Fibroblast of lung (primary cell): ENCODE measurements around the gene PHF20. TPM values are rescaled to one million over a fixed set of nuclear protein-coding genes. Genes with fewer than 3 reads are reported as not detected.
"Not testable (repeated sequence)": the region's sequence is repeated elsewhere in the genome, so short reads cannot be mapped to it uniquely, and the experiment has no call there.

Experiments used
- DNase-seq, 2 donors: peaks; one replicate each; pipeline versions ENCODE4 v3.0.0 to v3.0.0-alpha.2; 2010; ENCODE audit warnings: low read depth in 2 of 2
- H2AFZ ChIP-seq: 2 replicates; pipeline ENCODE4 v1.5.1; 2012; ENCODE audit warnings: low read length, control low read depth, inconsistent platforms
- H3K27ac ChIP-seq: 2 replicates; pipeline ENCODE4 v1.5.1; 2011; ENCODE audit warnings: low read length, control low read depth; ENCODE audit not compliant: insufficient read depth
- H3K27me3 ChIP-seq: 2 replicates; pipeline ENCODE4 v1.5.1; 2011; ENCODE audit warnings: mild to moderate bottlenecking, low read length; ENCODE audit not compliant: control insufficient read depth, insufficient read depth
- H3K36me3 ChIP-seq: 2 replicates; pipeline ENCODE4 v1.5.1; 2011; ENCODE audit warnings: low read length; ENCODE audit not compliant: control insufficient read depth, insufficient read depth
- H3K4me1 ChIP-seq: 2 replicates; pipeline ENCODE4 v1.5.1; 2011; ENCODE audit warnings: low read length; ENCODE audit not compliant: control insufficient read depth, insufficient read depth; ENCODE audit errors: extremely low read depth
- H3K4me2 ChIP-seq: 2 replicates; pipeline ENCODE4 v1.5.1; 2011; ENCODE audit warnings: low read length, control low read depth; ENCODE audit not compliant: insufficient read depth; ENCODE audit errors: extremely low read depth
- H3K4me3 ChIP-seq, 4 experiments: fragments of 200-600 bp in 1 of 4; sonication (generic) in 1 of 4; replicated peaks in 1 of 4; 2 replicates each; pipeline ENCODE4 v1.5.1; 2011 to 2016; ENCODE audit warnings: low read length in 4 of 4, low read depth in 3 of 4, mild to moderate bottlenecking in 3 of 4, control low read depth in 2 of 4, inconsistent platforms in 1 of 4, mixed read lengths in 1 of 4; ENCODE audit not compliant: insufficient read depth in 1 of 4; ENCODE audit errors: control extremely low read depth in 1 of 4
- H3K79me2 ChIP-seq: 2 replicates; pipeline ENCODE4 v1.5.1; 2012; ENCODE audit warnings: mild to moderate bottlenecking, low read length, inconsistent platforms; ENCODE audit not compliant: control insufficient read depth, insufficient read depth
- H3K9ac ChIP-seq: 2 replicates; pipeline ENCODE4 v1.5.1; 2011; ENCODE audit warnings: mild to moderate bottlenecking, low read length, control low read depth; ENCODE audit not compliant: insufficient read depth
- H3K9me3 ChIP-seq: 2 replicates; pipeline ENCODE4 v1.5.1; 2012; ENCODE audit warnings: low read depth, low read length; ENCODE audit not compliant: control insufficient read depth, insufficient read depth
- H4K20me1 ChIP-seq: 2 replicates; pipeline ENCODE4 v1.5.1; 2011; ENCODE audit warnings: low read length; ENCODE audit not compliant: control insufficient read depth, insufficient read depth; ENCODE audit errors: extremely low read depth
- EZH2 ChIP-seq: IDR thresholded peaks from 2 replicates; pipeline ENCODE4 v1.5.1; 2012; ENCODE audit warnings: low read length, control low read depth, mild to moderate bottlenecking; ENCODE audit errors: missing control alignments
- polyA plus RNA-seq, 2 donors: library from polyadenylated mRNA; depleted of rRNA in 1 of 2; stranded (reverse) in 1 of 2; unstranded in 1 of 2; fragments of >200 nt; gene quantifications; 2 replicates each; pipeline ENCODE4 v1.2.1, GENCODE V29; 2011 to 2012; ENCODE audit warnings: missing spikeins in 1 of 2
- total RNA-seq: library from RNA; depleted of rRNA; stranded (reverse); fragments of >200 nt; gene quantifications from 2 replicates; pipeline ENCODE4 v1.2.1, GENCODE V29; 2014
- TF ChIP-seq, protein P1 (sequence below), 2 donors: IDR thresholded peaks in 1 of 2; conservative IDR thresholded peaks in 1 of 2; 1 replicate in 1 of 2; 2 replicates in 1 of 2; pipeline ENCODE4 v1.5.1; 2011 to 2012; ENCODE audit warnings: low read length in 2 of 2, control low read depth in 1 of 2, inconsistent platforms in 1 of 2, low read depth in 1 of 2, mild to moderate bottlenecking in 1 of 2

PHF20 gene
- total and polyA plus RNA-seq, 2 donors (not counting 1 experiment from before 2014, with no cell fraction given) = 31.4 to 40.1 TPM

DNA sequence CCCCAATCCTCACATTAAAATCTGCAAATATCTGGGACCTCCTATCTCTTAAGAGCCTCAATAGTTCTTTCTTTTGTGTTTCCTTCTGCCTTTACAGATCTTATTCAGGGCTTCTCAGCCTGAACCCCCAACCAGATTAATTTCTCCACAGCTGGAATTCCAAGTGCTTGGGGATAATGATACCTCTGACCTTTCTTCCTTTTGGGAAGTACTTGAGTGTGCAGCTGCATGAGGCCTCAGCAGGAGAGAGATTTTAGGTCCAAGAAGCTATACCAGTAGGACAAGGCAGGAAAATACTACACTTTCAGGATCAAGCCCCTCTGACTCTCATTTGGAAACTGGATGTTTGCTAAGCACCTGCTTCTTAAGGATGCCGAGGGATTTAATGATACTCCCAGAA is 2.6 kb downstream of the PHF20 start:
- DNase-seq = no peak
- TF ChIP-seq, protein P1, sequence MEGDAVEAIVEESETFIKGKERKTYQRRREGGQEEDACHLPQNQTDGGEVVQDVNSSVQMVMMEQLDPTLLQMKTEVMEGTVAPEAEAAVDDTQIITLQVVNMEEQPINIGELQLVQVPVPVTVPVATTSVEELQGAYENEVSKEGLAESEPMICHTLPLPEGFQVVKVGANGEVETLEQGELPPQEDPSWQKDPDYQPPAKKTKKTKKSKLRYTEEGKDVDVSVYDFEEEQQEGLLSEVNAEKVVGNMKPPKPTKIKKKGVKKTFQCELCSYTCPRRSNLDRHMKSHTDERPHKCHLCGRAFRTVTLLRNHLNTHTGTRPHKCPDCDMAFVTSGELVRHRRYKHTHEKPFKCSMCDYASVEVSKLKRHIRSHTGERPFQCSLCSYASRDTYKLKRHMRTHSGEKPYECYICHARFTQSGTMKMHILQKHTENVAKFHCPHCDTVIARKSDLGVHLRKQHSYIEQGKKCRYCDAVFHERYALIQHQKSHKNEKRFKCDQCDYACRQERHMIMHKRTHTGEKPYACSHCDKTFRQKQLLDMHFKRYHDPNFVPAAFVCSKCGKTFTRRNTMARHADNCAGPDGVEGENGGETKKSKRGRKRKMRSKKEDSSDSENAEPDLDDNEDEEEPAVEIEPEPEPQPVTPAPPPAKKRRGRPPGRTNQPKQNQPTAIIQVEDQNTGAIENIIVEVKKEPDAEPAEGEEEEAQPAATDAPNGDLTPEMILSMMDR (conservative IDR thresholded peaks at IDR 0.05 in 1 of 2, IDR thresholded peaks at IDR 0.05 in 1 of 2; ENCODE audit: low read depth in 1 of 2, low read length in 2 of 2) = no peak
- no peak for TF ChIP-seq EZH2
- Histone ChIP-seq H3K9ac (no peak overlapping the region), H3K4me2 (no peak overlapping the region), H3K27ac (no peak overlapping the region), H4K20me1 (no peaks in the 10 kb centered on the region), H3K4me1 (peaks cover 7% of the 10 kb centered on the region), H3K4me3 (peak overlapping the region in 1 of 4 experiments; percentile 2), H2AFZ (no peak overlapping the region), H3K79me2 (peaks cover 50% of the 10 kb centered on the region), H3K9me3 (no peaks in the 10 kb centered on the region), H3K36me3 (no peaks in the 10 kb centered on the region), H3K27me3 (no peaks in the 10 kb centered on the region)

- no peaks in the 10 kb centered on the region for H3K36me3 ChIP-seq
- no peak overlapping the region for H2AFZ ChIP-seq
- H3K4me2 ChIP-seq = no peak overlapping the region
- no peaks in the 10 kb centered on the region for H3K27me3 ChIP-seq
- peaks cover 55% of the 10 kb centered on the region for H3K79me2 ChIP-seq
- peaks cover 2% of the 10 kb centered on the region for H3K4me1 ChIP-seq
- no peak overlapping the region for H3K4me3 ChIP-seq
- no peaks in the 10 kb centered on the region for H4K20me1 ChIP-seq
- H3K9ac ChIP-seq = no peak overlapping the region
- H3K27ac ChIP-seq = no peak overlapping the region
- DNase-seq = peak; percentile 43 to 57
- no peaks in the 10 kb centered on the region for H3K9me3 ChIP-seq
- TF ChIP-seq, protein P1 (conservative IDR thresholded peaks at IDR 0.05 in 1 of 2, IDR thresholded peaks at IDR 0.05 in 1 of 2; ENCODE audit: low read depth in 1 of 2, low read length in 2 of 2) = no peak
- no peak for TF ChIP-seq EZH2
Measured at GRCh38 chr20:35776513-35777101, 4.8 kb downstream of the PHF20 start.

DNA sequence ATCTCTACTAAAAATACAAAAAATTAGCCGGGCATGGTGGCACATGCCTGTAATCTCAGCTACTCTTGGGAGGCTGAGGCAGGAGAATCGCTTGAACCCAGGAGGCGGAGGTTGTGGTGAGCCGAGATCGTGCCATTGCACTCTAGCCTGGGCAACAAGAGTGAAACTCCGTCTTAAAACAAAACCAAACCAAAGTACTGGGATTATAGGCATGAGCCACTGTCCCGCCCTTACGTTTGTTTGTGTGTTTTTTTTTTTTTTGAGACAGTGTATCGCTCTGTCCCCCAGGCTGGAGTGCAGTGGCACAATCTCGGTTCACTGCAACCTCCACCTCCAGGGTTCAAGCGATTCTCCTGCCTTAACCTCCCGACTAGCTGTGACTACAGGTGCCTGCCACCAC is 12.0 kb downstream of the PHF20 start:
- DNase-seq, H3K4me1 ChIP-seq, H3K9ac ChIP-seq, H2AFZ ChIP-seq, H3K9me3 ChIP-seq, H3K4me2 ChIP-seq, H3K27ac ChIP-seq, H3K36me3 ChIP-seq, H3K27me3 ChIP-seq, H4K20me1 ChIP-seq, H3K4me3 ChIP-seq: not testable (repeated sequence)
- peaks cover 26% of the 10 kb centered on the region for H3K79me2 ChIP-seq

DNA sequence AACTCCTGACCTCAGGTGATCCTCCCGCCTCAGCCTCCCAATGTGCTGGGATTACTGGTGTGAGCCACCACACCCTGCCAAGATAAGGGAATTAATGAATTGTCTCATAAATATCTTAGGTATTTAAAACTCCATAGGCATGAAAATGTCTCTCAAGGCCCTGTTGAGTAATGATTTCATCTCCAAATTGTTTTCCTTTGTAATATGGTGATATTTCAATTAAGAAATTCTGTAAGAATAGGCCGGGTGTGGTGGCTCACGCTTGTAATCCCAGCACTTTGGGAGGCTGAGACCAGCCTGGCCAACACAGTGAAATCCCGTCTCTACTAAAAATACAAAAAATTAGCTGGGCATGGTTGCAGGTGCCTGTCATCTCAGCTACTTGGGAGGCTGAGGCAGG is 13.7 kb downstream of the PHF20 start:
- H3K9me3 ChIP-seq, H2AFZ ChIP-seq, H3K27ac ChIP-seq, DNase-seq, H3K27me3 ChIP-seq, H3K9ac ChIP-seq, H3K4me3 ChIP-seq, H3K36me3 ChIP-seq, H3K4me1 ChIP-seq, H3K4me2 ChIP-seq, H4K20me1 ChIP-seq: not testable (repeated sequence)
- peaks cover 27% of the 10 kb centered on the region for H3K79me2 ChIP-seq
